ENCODE measurements around the gene NR1D1. TPM values are rescaled to one million over a fixed set of nuclear protein-coding genes. Genes with fewer than 3 reads are reported as not detected.
A peak's percentile ranks its signal among the peaks of the same experiment; 100 is the strongest.

Gene NR1D1
- total RNA-seq, 4 donors from 2014 or later, result 1.5 to 20.4 (median 18.3) TPM

DNA sequence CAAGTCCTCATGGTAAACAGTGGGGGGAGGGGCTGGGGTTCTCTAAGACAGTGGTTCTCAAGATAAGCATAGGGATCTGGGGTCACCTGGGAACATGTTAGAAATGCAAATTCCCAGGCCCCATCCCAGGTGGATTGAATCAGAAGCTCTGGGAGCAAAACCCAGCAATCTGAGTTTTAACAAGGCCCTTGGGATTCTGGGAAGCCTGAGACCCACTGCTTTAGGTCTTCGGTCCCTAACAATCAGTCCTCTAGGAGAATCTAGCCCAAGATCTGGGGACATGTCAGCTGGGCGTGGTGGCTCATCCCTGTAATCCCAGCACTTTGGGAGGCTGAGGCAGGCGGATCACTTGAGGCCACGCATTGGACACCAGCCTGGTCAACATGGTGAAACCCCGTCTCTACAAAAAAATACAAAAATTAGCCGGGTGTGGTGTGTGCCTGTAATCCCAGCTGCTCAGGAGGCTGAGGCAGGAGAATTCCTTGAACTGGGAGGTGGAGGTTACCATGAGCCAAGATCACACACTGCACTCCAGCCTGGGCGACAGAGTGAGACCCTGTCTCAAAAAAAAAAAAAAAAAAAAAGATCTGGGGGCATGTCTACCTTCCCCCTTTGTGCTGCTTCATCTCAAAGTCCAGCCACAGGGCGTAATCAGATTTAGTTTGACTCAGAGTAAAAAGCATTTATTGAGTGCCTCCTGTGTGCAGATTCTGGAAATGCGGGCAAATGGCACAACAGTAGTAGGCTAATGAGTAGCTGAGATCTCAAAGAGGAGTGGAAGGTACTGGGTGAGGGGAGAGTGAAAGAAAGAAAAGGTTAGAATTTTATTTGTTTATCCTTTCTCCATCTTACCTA is 8.8 kb upstream of the NR1D1 start:
- Histone ChIP-seq H3K9me3 (no peaks in the 10 kb centered on the region), H3K27ac (peak overlapping the region; percentile 94 to 99 (median 97)), H3K4me1 (peaks cover 44 to 99% (median 86%) of the 10 kb centered on the region in 3 donors), H3K27me3 (no peaks in the 10 kb centered on the region), H3K36me3 (no peaks in the 10 kb centered on the region), H3K4me3 (no peak overlapping the region)
- TF ChIP-seq POLR2A (IDR thresholded peaks at IDR 0.05), result no peak
- TF ChIP-seq POLR2AphosphoS5 (IDR thresholded peaks at IDR 0.05), result no peak
- TF ChIP-seq EP300 (IDR thresholded peaks at IDR 0.05), result no peak
- TF ChIP-seq, protein P1, sequence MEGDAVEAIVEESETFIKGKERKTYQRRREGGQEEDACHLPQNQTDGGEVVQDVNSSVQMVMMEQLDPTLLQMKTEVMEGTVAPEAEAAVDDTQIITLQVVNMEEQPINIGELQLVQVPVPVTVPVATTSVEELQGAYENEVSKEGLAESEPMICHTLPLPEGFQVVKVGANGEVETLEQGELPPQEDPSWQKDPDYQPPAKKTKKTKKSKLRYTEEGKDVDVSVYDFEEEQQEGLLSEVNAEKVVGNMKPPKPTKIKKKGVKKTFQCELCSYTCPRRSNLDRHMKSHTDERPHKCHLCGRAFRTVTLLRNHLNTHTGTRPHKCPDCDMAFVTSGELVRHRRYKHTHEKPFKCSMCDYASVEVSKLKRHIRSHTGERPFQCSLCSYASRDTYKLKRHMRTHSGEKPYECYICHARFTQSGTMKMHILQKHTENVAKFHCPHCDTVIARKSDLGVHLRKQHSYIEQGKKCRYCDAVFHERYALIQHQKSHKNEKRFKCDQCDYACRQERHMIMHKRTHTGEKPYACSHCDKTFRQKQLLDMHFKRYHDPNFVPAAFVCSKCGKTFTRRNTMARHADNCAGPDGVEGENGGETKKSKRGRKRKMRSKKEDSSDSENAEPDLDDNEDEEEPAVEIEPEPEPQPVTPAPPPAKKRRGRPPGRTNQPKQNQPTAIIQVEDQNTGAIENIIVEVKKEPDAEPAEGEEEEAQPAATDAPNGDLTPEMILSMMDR (IDR thresholded peaks at IDR 0.05), result no peak
- ATAC-seq, result no peak
- WGBS, 2 donors (ENCODE audit: low coverage in 1 of 2), result 81 to 100% methylated on average over 2 to 3 of the region's 9 CpGs

DNA sequence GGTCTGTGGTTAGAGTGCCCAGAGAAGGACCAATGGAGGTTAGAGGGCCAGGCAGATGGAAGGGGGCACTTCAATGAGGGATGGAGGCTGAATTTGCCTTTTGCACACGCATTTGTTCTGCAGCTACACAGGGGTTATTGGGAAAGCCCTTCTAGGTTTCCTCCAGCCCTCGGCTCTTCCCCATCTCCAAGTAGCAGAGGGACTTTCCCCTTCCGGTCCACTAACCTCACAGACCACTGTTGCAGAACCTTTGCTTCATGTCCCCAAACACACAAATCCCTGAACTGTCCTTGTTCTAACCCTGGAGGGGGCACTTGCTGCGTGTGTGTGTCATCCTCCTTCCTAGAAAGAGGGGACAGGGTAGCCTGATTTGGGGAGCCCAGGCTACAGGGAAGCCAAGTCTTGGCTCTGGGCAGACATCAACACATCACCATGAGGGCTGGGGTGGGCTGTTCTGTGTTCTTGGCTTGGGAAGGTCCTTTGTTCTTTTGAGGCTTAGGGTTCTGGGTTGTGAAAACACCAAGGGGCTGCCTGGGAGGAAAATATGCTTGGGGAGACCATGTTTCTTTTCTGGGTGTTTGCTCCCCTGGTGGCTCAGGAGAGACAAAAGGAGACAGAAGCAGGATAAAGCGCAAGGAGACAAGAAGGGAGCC is 7.3 kb upstream of the NR1D1 start:
- no peaks in the 10 kb centered on the region for H3K9me3 ChIP-seq
- peaks cover 45 to 100% (median 87%) of the 10 kb centered on the region in 3 donors for H3K4me1 ChIP-seq
- no peaks in the 10 kb centered on the region for H3K36me3 ChIP-seq
- peak overlapping the region; percentile 94 to 99 (median 97) for H3K27ac ChIP-seq
- TF ChIP-seq POLR2A (IDR thresholded peaks at IDR 0.05) (no peak), POLR2AphosphoS5 (IDR thresholded peaks at IDR 0.05) (no peak), EP300 (IDR thresholded peaks at IDR 0.05) (no peak)
- TF ChIP-seq, protein P1 (IDR thresholded peaks at IDR 0.05), result peak in 1 of 4 experiments; percentile 25
- H3K4me3 ChIP-seq, result peak overlapping the region in 1 of 2 donors; percentile 13
- whole genome bisulfite sequencing, 2 donors (ENCODE audit: low coverage in 1 of 2), result 11 to 13% methylated on average over 3 to 4 of the region's 5 CpGs
- peak; percentile 5 for ATAC-seq
- no peaks in the 10 kb centered on the region for H3K27me3 ChIP-seq

DNA sequence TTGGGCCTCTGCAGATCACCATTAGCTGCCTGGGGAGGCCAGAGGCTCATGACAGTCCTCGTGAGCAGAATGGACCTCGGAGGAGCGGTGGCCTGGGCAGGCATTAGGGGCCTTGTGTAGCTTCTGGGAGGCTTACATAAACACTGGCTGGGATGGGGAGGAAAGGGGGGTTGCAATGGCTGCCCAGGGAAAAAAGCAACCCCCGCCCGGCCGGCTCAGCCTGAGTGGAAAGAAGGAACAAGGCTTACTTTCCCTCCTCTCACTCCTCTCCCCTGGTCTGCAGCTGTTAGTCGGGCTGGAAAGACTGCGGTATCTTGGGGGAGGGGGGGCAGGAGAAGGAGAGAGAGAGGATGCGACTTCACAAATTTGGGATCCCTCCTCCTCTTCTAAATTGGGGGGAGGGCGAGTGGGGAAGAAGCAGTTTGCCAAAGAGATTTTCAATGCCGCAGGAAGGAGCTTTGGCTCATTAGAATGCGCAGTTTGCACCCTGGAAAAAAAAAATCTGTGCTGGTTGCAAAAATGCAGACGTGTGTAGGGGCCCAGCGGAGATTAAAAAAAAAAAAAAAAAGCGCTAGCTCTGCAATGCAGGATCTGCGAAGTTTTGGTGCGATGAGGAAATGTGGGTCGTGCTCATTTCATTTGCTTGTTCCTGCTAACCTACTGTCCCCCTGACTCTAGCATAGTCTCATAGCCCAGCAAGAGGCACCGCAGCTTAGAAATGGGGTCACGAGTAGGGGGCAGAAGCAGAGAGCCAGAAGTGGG is 6.6 kb upstream of the NR1D1 start:
- TF ChIP-seq, protein P1 (IDR thresholded peaks at IDR 0.05), result no peak
- TF ChIP-seq POLR2A (IDR thresholded peaks at IDR 0.05) (no peak), EP300 (IDR thresholded peaks at IDR 0.05) (no peak), POLR2AphosphoS5 (IDR thresholded peaks at IDR 0.05) (no peak)
- H3K27ac ChIP-seq, result peak overlapping the region; percentile 94 to 99 (median 97)
- H3K36me3 ChIP-seq, result no peaks in the 10 kb centered on the region
- H3K4me3 ChIP-seq, result peak overlapping the region in 1 of 2 donors; percentile 13
- peaks cover 38 to 100% (median 87%) of the 10 kb centered on the region in 3 donors for H3K4me1 ChIP-seq
- H3K9me3 ChIP-seq, result no peaks in the 10 kb centered on the region
- H3K27me3 ChIP-seq, result no peaks in the 10 kb centered on the region
- no peak for ATAC-seq
- 6 to 21% methylated on average over 8 to 11 of the region's 20 CpGs for WGBS, 2 donors (ENCODE audit: low coverage in 1 of 2)

DNA sequence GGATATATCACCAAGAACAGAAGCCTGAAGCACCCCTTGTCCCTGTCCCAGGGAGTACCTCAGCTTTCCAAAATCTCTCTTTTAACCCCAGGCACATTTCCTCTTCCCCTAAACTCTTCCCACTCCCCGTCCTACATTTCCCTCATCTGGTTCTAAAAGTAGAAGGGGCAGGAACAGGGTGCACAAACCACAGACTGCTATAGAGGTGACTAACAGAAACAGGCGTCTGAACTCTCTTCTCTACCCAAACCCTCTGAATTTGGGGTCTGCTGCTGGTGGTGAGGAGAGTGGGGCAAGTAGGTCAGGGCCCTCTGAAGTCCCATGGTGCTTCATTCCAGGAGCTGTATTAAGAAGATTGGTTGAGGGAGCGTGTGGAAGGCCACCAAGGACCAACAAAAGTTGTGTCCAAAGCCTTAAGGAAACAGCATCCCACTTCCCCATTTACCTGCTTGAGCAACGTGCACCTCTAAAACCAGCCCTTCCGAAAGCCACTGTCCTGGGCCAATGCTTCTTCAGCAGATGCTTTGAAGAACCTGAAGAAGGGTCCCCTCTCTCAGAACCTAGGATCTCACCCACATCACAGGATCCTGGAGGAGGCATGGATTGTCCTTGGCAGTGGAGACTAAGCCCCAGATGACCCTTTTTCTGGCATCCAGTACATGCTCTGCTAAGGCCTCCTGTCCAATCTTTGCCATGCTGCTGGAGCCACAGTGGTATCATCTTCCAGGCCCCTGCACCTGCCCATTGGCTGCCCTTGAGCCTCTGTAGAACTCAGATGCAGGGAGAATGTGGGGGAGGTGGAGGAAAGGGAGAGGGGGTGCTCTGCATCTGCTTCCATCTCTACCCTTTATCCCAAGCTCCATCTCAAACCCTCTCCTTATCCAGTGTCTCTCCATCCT is 5.7 kb upstream of the NR1D1 start:
- H3K27me3 ChIP-seq, result no peaks in the 10 kb centered on the region
- peaks cover 36 to 100% (median 89%) of the 10 kb centered on the region in 3 donors for H3K4me1 ChIP-seq
- TF ChIP-seq POLR2A (IDR thresholded peaks at IDR 0.05) (no peak), POLR2AphosphoS5 (IDR thresholded peaks at IDR 0.05) (no peak), EP300 (IDR thresholded peaks at IDR 0.05) (no peak)
- TF ChIP-seq, protein P1 (IDR thresholded peaks at IDR 0.05), result no peak
- no peak for ATAC-seq
- H3K27ac ChIP-seq, result peak overlapping the region; percentile 94 to 99 (median 97)
- peak overlapping the region in 1 of 2 donors; percentile 13 for H3K4me3 ChIP-seq
- WGBS, 2 donors (ENCODE audit: low coverage in 1 of 2), result 59 to 71% methylated on average over 2 to 3 of the region's 5 CpGs
- no peaks in the 10 kb centered on the region for H3K9me3 ChIP-seq
- no peaks in the 10 kb centered on the region for H3K36me3 ChIP-seq
